ENCODE results near the gene SUSD6.

The SUSD6 gene

DNA sequence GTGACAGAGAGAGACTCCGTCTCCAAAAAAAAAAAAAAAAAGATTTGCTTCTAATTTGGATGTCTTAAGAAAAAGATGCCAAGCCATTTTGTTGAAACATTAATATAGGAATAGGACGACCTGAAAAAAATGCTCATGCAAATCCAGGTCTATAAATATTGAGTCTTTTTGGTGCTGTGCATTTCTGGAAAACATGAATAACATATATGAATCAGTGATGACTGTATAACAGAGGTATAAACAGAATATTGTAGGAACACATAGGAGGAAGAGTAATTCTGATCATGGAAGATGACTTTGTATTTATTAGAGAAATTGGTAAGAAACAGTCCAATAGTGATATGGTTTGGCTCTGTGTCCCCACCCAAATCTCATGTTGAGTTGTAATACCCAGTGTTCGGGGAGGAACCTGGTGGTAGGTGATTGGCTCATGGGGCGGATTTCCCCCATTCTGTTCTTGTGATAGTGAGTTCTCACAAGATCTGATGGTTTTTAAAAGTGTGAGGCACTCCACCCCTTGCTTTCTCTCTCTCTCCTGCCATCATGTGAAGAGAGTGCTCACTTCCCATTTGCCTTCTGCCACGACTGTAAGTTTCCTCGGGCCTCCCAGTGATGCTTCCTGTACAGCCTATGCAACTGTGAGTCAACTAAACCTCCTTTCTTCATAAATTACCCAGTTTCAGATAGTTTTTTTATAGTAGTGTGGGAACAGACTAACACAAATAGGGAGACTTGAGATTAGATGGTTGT, 152.5 kb downstream of the SUSD6 start:
- DNase-seq (ENCODE audit: low spot score) = no peak
